ENCODE results near the gene PLEKHA1. TPM values are rescaled to one million over a fixed set of nuclear protein-coding genes. Genes with fewer than 3 reads are reported as not detected.

PLEKHA1 gene
- total RNA-seq, 1 donor from 2014 or later = 28.7 TPM

GRCh38 chr10:122344741-122345258 is 29.7 kb upstream of the PLEKHA1 start:
- Histone ChIP-seq H3K9me3 (no peaks in the 10 kb centered on the region), H3K27ac (no peak overlapping the region), H3K36me3 (no peaks in the 10 kb centered on the region), H3K4me3 (no peak overlapping the region), H3K27me3 (no peaks in the 10 kb centered on the region), H3K4me1 (peaks cover 10% of the 10 kb centered on the region)
- intact Hi-C loops (cut with DNase I) = no loop called here
- DNase-seq (ENCODE audit: extremely low spot score in 2 of 2) = no peak
- TF ChIP-seq POLR2AphosphoS5 (IDR thresholded peaks at IDR 0.05; ENCODE audit: insufficient read depth in 1 of 2, low read depth in 1 of 2) (no peak), POLR2A (IDR thresholded peaks at IDR 0.05) (no peak)

- H3K9me3 ChIP-seq = no peaks in the 10 kb centered on the region
- TF ChIP-seq POLR2AphosphoS5 (IDR thresholded peaks at IDR 0.05; ENCODE audit: insufficient read depth in 1 of 2, low read depth in 1 of 2) (no peak), POLR2A (IDR thresholded peaks at IDR 0.05) (no peak)
- TF ChIP-seq, protein P1, sequence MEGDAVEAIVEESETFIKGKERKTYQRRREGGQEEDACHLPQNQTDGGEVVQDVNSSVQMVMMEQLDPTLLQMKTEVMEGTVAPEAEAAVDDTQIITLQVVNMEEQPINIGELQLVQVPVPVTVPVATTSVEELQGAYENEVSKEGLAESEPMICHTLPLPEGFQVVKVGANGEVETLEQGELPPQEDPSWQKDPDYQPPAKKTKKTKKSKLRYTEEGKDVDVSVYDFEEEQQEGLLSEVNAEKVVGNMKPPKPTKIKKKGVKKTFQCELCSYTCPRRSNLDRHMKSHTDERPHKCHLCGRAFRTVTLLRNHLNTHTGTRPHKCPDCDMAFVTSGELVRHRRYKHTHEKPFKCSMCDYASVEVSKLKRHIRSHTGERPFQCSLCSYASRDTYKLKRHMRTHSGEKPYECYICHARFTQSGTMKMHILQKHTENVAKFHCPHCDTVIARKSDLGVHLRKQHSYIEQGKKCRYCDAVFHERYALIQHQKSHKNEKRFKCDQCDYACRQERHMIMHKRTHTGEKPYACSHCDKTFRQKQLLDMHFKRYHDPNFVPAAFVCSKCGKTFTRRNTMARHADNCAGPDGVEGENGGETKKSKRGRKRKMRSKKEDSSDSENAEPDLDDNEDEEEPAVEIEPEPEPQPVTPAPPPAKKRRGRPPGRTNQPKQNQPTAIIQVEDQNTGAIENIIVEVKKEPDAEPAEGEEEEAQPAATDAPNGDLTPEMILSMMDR (IDR thresholded peaks at IDR 0.05) = no peak
- H3K4me3 ChIP-seq = no peak overlapping the region
- H3K36me3 ChIP-seq = no peaks in the 10 kb centered on the region
- intact Hi-C loops (cut with DNase I) = no loop called here
- no peak overlapping the region for H3K27ac ChIP-seq
- DNase-seq (ENCODE audit: extremely low spot score in 2 of 2) = no peak
- no peaks in the 10 kb centered on the region for H3K27me3 ChIP-seq
- H3K4me1 ChIP-seq = peaks cover 10% of the 10 kb centered on the region
Measured at GRCh38 chr10:122346326-122346950, 28.1 kb upstream of the PLEKHA1 start.

- no peak overlapping the region for H3K27ac ChIP-seq
Measured at GRCh38 chr10:122347170-122347841, 27.2 kb upstream of the PLEKHA1 start.

DNA sequence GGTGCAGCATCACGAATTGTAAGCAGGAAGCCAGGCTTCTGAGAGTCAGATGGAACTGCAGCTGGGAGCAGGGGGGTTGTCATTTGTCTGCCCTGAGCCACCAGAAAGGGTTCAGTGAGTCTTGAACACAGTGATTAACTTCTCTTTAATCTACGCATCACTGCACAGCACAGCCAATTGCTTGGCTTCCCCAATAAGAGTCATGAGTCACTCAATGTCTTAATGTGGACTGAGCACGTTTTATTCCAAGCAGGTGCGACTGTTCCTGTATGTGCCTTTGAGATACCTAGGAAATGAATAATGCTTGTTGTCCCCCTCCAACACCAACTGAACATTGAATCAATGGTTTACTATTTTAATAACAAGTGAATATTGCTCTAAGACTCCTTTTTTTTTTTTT is 26.0 kb upstream of the PLEKHA1 start:
- Histone ChIP-seq H3K27me3 (no peaks in the 10 kb centered on the region), H3K9me3 (no peaks in the 10 kb centered on the region), H3K4me3 (no peak overlapping the region), H3K4me1 (no peaks in the 10 kb centered on the region), H3K27ac (no peak overlapping the region), H3K36me3 (no peaks in the 10 kb centered on the region)
- DNase-seq (ENCODE audit: extremely low spot score in 2 of 2) = no peak
- intact Hi-C loops (cut with DNase I) = no loop called here
- no peak for TF ChIP-seq POLR2A (IDR thresholded peaks at IDR 0.05)

More at GRCh38 chr10:122347170-122347841, 27.2 kb upstream of the PLEKHA1 start:
- no peak overlapping the region for H3K4me3 ChIP-seq
- H3K27me3 ChIP-seq = no peaks in the 10 kb centered on the region
- no peaks in the 10 kb centered on the region for H3K36me3 ChIP-seq
- TF ChIP-seq, protein P1 (IDR thresholded peaks at IDR 0.05) = no peak
- no peak for TF ChIP-seq POLR2AphosphoS5 (IDR thresholded peaks at IDR 0.05; ENCODE audit: insufficient read depth in 1 of 2, low read depth in 1 of 2)
- no peaks in the 10 kb centered on the region for H3K9me3 ChIP-seq
- H3K4me1 ChIP-seq = peaks cover 8% of the 10 kb centered on the region
- DNase-seq (ENCODE audit: extremely low spot score in 2 of 2) = no peak
- intact Hi-C loops (cut with DNase I) = no loop called here

GRCh38 chr10:122348935-122349361 is 25.6 kb upstream of the PLEKHA1 start:
- Histone ChIP-seq H3K9me3 (no peaks in the 10 kb centered on the region), H3K27me3 (no peaks in the 10 kb centered on the region), H3K36me3 (no peaks in the 10 kb centered on the region), H3K4me1 (no peaks in the 10 kb centered on the region), H3K27ac (no peak overlapping the region), H3K4me3 (no peak overlapping the region)
- DNase-seq (ENCODE audit: extremely low spot score in 2 of 2) = no peak
- TF ChIP-seq, protein P1 (IDR thresholded peaks at IDR 0.05) = no peak
- TF ChIP-seq POLR2A (IDR thresholded peaks at IDR 0.05) = no peak
- no peak for TF ChIP-seq POLR2AphosphoS5 (IDR thresholded peaks at IDR 0.05; ENCODE audit: insufficient read depth in 1 of 2, low read depth in 1 of 2)
- intact Hi-C loops (cut with DNase I) = no loop called here
